Hematopoietic multipotent progenitor cell (in vitro differentiated cells): ENCODE results near the gene S100A14. TPM values are rescaled to one million over a fixed set of nuclear protein-coding genes. Genes with fewer than 3 reads are reported as not detected.

ENCODE experiments used
- DNase-seq, 3 donors: peaks; one replicate each; pipeline ENCODE4 v3.0.0-alpha.2; 2011 to 2015; ENCODE audit warnings: low read depth in 2 of 3, low spot score in 2 of 3
- total RNA-seq: library from RNA; depleted of rRNA; stranded (reverse); fragments of >200 nt; gene quantifications from one replicate; pipeline ENCODE4 v1.2.3, GENCODE V29; 2012

S100A14 gene
- total RNA-seq, 1 donor = not detected

DNA sequence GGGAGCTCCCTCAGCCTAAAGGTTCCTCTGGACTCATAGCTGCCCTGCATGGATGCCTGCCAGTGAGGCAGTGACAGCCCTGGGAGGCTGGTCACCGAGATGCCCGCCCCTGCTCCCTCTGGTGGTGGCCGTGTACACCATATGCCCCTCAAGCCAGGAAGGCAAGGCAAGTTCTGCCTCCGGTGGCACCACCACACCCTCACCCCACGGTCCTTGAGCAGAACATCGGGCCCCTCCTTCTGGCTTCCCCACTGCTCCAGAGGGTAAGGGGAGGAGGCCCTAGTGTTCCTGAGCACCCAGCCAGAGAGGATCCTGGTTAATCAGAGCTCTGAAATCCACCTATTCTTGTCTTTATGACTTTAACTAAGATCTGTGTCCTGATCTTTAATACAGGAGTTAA, 1.5 kb upstream of the S100A14 start:
- peak in 2 of 3 donors; percentile 34 to 47 for DNase-seq

DNA sequence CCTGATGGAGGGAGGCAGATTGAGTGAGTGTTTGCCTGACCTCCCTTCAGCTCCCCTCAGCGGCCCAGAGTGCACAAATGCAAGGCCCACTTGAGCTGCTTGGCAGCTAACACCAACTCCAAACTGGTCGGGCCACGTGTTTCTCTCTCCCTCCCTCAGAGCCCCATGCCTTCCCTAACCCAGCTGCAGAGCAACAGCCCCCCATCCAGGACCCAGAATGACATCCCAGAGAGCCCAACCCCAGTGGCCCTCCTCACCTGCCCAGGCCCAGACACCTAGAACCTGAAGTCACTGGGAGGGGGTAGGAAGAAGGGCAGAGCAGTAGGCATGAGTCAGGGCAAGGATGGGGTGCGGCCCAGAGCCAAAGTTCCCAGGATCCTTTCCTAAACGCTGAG, 789 bp upstream of the S100A14 start:
- DNase-seq = no peak

DNA sequence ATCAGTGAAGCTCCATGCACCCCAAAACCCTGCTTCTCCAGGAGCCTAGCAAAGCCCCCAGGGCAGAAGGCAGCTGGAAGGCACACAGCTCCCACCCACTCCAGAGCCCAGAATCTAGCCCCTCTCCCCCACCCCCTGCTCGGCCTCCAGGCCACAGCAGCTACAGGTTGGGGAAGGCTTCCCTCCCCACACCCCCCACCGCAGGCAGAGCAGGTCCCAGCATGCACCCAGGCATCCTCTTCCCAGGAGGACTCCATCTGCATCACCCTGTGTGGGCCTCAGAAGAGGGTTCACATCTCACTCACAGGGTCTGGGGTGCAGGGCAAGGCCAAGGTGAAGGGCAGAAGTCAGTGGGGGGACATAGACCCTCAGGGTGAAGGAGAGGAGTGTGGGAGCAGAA, 719 bp downstream of the S100A14 start:
- no peak for DNase-seq

DNA sequence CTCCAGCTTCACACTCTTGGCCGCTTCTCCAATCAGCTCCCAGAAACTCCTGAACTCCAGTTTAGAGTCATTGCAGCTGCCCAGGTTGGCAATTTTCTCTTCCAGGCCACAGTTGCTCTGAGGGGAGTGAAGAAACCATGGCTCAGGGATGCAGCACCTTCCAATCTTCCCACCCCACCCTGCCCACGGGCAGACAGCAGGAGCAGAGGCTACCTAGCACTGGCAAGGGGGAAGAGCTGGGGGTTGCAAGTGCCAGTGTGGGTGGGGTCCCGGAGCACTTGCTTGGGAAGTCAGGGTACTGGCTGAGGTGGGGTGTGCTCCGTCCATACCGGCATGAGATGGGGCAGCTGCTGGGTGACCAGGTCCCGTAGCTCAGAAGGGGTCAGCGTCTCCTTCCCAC, 1.2 kb downstream of the S100A14 start:
- DNase-seq = no peak

DNA sequence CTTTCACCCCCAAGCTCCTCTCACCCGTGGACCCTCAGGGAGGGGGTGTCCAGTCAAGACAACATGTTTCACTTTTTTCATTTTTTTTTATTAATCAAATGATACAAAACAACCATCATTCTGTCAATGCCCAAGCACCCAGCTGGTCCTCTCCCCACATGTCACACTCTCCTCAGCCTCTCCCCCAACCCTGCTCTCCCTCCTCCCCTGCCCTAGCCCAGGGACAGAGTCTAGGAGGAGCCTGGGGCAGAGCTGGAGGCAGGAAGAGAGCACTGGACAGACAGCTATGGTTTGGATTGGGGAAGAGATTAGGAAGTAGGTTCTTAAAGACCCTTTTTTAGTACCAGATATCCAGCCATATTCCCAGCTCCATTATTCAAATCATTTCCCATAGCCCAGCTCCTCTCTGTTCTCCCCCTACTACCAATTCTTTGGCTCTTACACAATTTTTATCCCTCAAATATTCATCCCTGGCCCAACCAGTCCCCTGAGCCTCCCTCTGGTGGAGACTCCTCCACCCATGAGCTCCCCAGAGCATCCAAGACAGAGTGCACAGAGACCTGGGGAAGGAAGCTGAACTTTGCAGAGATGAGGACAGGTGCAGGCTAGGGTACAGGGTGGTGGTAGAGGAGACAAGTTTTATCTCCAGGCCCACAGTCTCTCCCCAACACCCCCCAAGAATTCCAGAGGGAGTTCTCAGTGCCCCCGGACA, 1.8 kb downstream of the S100A14 start:
- no peak for DNase-seq

DNA sequence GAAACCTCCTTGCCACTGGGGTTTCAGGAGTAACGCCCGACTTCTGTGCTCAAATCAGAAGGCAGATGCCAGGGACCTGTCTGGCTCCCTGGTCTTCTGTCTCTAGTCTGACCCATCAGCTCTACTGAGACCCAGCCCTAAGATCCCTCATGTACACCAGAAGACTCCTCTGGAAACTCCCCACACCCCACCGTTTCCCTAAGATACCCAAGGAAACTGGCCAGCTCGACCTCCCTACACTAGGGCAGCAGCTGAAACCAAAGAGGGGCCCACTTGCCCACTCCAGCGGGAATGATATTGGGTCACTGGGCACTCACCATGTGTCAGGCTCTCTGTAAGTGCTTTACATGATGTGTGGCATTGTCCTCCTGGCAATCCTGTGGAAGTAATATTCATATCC, 2.7 kb downstream of the S100A14 start:
- DNase-seq = no peak

DNA sequence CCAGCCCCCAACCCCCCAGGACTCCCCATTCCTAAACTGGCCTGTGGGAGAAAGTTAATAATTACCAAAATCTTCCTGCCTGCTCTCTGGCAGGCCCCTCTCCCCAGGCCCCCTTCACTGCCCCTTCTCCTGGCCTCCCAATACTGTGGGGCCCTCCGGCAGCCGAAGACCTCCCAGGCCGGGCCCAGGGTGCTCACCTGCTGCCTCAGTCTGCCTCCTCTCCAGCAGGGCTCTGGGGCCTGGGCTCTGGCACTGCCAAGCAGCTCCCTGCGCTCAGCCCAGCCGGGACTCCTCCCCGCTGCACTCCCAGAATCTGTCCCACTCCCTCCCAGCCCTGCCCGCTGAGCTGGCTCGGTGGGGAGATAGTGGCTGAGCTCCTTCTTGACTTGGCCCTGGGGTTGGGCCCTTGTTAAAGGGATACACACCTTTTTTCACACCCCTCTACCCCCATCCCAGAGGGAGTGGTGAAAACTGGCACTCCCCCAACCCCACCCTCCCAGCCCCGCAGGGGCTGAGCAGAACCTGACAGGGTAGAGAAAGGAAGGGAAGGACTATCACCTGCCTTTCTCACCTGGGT, 3.3 kb downstream of the S100A14 start, which contains the start of gene S100A16:
Gene S100A16, minus strand, starts transcription at position 383 of the 577 bp plus-strand sequence. CDS start 4,986 bp downstream, outside the sequence.
- DNase-seq = no peak

DNA sequence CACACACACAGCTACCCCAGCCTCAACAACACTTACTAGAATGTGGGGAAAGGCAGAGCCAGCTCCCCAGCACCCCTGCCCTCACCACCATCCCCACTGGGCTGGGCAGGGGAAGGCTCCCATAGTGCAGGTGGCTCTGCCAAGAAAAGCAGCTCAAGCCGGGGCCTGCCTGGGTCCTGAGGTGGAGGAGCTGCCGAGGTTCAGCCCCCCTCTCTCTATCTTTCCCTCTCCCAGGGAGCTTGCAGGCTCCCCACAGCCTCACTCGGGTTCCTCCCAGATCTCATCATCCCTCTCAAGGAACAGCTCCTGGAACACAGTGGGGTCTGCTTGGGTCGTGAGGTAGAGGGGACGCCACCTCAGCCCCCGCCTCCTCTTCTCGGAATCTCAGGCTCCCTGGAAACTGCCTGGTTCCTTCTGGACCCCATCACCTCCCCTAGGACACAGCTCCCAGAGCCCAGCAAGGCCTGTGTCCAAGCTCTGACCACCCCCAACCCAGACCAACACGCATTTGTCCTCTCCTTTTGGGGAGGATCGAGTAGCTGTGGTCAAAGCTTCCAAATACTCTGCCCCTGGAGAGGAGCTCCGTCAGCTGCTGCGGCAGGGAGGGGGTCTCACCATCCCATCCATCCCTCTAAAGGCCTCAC, 3.9 kb downstream of the S100A14 start:
- DNase-seq = no peak

DNA sequence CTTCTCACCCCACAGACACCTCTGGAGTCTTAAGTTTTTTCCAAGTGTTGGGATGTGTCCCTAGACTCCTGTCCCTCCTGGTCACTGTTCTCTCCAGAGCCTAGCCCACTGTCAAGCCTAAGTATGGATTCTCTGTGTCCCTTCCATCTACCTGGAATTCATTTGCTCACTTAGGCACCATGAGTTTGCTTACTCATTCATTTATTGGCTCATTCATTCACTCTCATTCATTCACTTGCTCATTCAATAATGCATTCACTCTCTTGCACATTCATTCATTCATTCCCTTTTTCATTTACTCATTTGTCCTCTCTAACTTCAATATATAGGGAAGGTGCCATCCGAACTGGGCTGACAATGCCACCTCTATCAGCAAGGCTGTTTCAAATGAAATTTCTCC, 4.8 kb downstream of the S100A14 start:
- DNase-seq = no peak

DNA sequence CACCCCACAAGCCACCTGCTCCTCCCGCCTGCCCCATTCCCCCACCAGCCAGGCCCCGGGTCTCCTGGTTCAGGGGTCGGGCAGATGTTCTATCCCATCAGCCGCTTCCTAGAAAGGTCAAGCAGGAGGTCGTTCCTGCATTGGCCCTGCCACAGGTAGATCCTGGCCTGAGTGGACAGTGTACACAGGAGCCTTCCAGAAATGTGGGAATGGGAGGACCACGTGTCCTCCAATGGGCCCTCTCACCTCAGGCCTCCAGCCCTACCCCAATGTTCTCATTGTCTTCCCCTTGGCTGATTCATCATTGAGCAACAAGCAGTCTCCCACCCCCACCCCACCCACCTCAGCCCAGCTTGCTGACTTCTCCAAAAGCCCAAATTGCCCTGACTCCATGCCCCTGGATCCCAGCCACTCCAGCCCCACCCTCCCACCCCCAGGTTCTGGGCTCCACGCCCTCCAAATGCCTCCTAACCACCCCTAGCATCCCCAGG, 5.3 kb downstream of the S100A14 start:
- DNase-seq = no peak

DNA sequence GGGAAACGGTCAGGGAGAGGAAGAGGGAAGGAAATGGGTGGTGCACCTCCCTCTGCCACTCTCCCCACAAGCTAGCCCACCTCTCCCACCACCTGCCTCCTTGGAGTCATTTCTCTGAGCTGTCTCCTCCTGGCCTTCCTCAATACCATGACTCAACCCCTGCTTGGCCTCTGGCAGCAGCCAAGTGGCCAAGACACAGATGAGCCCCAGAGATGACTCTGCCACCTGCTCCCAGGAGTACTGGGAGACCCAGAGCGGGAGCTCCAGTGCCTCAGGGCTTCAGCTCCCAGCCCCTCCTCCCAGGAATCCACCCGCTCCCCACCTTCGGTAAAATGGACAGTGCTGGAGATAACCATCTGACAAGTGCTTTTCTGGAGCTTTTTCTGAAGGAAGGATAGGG, 5.8 kb downstream of the S100A14 start:
- no peak for DNase-seq

DNA sequence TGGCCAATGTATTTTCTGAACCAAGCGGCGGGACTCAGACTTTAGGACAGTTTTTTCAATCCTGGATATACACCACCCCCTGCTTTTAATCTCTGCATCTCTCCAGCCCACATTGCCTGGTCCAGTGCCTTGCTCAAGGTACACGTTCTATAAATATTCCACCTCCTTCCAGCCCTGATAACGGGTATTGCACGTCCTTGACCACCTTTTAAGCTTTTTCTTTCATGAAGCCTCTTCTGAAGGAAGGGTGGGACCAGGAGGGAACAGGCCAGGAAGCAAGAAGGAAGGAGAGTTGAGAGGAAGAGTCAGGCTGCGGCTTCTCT, 6.6 kb downstream of the S100A14 start:
- DNase-seq = no peak

DNA sequence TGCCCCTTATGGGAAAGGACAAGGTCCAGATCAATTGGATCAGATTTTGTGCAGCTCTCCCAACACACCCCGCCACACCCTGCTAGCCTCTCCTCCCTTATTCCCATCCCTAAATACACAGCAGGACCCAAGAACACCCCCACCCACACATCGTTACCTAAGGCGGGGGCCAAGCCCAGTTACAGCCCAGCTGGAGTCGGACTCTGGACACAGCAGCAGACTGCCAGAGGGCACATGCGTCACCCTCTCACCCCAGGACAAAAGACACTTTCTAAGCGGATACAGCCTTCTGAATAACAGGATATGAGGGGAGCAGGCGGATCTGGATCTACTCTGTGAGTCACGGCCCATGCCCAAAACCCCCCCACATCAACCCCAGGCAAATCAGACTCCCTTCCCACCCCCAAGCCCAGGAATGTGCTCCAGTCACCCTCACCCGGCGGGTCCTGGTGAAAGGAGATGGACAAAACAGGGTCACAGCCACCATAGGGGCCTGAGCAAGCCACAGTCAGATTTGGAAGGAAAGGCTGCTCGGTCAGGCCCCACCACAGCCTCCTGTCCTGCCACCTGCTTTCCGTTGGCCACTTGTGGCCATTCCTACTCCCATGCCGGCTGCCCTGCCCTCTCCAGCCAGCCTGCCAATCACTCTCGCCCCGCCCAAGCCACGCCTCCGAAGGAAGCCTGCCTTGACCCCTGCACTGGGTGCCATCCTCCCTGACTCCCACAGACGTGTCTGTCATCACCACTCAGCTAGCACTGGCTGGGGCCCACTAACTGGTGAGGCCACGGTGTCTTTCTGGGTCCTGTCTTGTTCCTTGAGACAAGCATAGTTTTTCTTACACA, 7.2 kb downstream of the S100A14 start:
- DNase-seq = no peak

DNA sequence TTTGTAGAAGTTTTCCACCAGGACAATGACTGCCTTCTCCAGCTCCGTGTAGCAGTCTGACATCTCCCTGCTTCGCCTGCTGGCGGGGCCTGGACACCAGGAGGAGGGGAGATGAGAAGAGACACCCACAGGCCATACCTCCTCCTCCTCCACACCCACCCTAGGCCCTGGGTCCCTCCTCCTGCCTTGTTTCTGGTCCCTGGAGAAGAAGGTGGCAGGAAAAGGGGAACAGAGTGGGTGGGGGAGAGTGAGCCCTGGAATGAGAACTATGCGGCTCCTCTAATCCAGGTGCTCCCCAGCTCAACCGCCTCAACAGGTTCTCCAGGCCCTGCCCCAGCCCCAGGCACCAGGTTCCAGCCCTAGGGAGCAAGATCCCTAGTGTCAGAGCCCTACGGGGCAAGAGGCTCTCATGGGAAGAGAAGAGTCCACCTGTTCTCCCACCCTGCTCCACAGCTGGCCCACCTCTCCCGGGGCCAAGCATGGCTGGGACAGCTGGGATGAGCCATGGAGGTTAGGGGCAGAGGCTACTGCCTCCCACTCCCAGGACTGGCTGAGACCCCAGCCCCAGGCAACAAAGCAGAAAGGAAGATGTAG, 7.9 kb downstream of the S100A14 start:
- DNase-seq = no peak

DNA sequence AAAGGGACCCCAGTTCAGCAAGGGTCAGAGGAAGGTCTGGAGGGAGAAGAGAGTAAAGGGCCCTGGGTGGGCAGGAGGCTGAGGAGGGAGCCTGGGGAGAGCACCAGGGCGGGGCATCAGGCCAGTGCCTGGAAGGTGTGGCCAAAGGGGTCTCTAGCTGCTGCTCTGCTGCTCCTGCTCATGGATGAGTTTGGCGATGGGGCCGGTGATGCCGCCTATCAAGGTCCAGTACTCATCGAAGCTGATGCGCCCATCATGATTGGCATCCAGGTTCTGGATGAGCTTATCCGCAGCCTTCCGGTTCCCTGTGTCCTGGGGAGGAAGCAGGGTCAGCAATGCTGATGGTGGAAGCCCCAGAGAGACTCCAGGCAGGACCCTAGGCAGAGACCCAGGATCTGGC, 8.7 kb downstream of the S100A14 start:
- DNase-seq = no peak

DNA sequence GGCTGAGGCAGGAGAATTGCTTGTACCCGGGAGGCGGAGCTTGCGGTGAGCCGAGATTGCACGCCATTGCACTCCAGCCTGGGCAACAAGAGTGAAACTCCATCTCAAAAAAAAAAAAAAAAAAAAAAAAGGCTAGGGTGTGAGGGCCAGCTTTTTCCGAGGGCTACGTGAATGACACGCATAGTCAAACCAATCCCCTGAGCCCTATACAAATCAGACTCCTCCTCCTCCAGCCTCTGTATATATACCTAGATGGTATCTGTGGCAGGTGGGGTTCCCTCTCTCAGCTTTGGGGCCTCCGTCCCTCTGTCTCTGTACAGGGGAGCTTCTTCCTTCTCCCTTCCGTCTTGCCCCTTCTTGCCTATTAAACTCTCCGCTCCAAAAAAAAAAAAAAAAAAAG, 9.9 kb downstream of the S100A14 start:
- DNase-seq = no peak

DNA sequence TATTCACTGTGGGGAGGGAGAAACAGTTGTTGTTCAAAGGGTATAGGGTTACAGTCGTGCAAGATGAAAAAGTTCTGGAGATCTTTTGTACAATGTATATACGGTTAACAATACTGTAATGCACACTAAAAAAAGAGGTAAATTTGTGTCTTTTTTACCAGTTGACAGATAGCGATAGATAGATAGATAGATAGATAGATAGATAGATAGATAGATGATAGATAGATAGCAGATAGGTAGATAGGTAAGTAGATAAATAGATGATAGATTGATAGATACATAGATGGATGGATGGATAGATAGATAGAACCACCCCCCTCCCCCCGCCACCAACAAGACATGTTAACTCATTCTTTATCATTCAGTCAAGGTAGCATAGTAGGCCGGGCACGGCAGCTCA, 13.4 kb downstream of the S100A14 start:
- no peak for DNase-seq

DNA sequence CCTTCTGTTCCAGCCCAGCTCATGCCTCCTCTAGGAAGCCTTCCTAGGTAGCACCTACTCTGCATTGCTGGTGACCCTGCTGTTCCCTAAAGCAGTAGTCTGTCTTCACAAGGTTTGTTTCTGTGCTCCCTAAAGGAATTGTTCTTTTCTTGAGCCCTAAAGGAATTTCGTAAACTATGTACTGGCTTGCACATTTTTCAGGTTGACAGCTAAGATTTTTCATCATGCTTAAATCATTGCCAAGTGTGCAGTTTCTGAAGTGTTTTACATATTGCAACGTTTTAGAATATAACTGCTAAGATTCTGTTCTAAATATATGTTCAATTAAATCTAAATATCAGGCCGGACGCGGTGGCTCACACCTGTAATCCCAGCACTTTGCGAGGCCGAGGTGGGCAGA, 16.3 kb downstream of the S100A14 start:
- no peak for DNase-seq

DNA sequence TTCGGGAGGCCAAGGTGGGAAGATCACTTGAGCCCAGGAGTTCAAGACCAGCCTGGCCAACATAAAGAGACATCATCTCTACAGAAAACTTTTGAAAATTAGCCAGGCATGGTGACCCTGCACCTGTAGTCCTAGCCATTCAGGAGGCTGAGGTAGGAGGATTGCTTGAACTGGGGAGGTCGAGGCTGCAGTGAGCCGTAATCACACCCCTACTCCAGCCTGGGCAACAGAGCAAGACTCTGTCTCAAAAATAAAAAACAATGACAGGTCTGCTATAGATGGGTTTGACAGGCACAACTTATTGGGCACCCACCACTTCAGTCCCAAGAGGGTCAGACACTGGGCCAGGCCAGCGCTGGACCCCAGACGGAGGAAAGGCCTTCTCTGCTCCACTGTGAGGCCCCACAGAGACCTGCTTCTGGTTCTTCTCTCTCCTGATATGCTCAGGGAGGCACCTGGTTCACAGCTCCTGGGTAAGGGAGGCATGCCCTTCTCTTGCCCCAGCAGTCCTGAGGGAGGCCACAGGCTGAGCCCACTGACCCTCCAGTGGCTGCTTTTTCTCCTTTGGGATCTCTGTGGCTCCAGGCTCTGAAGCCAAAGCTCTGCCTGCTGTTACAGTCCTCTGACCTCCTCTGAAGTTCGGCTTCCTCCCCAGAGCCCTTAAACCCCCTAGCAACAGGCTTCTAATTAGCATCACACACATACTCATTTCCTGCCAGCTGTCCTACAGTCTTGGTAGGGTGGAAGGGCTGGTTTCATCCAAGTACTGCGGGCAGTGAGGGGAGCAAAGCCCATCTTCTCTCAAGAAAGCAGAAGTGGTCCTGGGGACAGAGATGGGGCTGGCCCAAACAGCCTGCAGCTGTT, 17.6 kb downstream of the S100A14 start:
- peak in 2 of 3 donors; percentile 90 to 97 for DNase-seq

DNA sequence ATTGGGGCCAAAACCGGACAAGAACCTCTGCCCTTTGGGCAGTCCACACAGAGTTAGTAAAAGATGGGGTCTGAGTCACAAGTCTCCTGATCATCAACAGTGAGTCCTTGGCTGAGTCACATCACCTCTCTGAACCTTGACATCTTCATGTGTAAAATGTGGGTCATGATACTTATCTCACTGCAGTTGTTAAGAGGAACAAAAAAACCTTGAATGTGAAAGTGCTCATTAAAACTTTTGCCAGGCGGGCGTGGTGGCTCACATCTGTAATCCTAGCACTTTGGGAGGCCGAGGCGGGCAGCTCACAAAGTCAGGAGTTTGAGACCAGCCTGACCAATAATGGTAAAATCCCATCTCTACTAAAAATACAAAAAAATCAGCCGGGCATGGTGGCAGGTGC, 18.9 kb downstream of the S100A14 start:
- DNase-seq = no peak
